A673 (cell line): Measurements from ENCODE around the gene TARBP1.

ENCODE experiments used
- EZH2 ChIP-seq: fragments of 200-600 bp; sonication (generic); IDR thresholded peaks from 2 replicates; pipeline ENCODE4 v1.6.1; 2017; ENCODE audit warnings: borderline replicate concordance, low read depth, mild to moderate bottlenecking, mixed read lengths, antibody characterized with exemption, low read length; ENCODE audit not compliant: poor library complexity, severe bottlenecking
- TF ChIP-seq, protein P1 (sequence below): fragments of 300-800, 200-600 bp; sonication (generic); conservative IDR thresholded peaks from 2 replicates; pipeline ENCODE4 v1.5.1; 2017; ENCODE audit warnings: low read depth, mild to moderate bottlenecking, antibody characterized with exemption, low read length, moderate library complexity, mixed read lengths

GRCh38 chr1:234412830-234413229 lies 66.1 kb downstream of the TARBP1 start:
- TF ChIP-seq, protein P1, sequence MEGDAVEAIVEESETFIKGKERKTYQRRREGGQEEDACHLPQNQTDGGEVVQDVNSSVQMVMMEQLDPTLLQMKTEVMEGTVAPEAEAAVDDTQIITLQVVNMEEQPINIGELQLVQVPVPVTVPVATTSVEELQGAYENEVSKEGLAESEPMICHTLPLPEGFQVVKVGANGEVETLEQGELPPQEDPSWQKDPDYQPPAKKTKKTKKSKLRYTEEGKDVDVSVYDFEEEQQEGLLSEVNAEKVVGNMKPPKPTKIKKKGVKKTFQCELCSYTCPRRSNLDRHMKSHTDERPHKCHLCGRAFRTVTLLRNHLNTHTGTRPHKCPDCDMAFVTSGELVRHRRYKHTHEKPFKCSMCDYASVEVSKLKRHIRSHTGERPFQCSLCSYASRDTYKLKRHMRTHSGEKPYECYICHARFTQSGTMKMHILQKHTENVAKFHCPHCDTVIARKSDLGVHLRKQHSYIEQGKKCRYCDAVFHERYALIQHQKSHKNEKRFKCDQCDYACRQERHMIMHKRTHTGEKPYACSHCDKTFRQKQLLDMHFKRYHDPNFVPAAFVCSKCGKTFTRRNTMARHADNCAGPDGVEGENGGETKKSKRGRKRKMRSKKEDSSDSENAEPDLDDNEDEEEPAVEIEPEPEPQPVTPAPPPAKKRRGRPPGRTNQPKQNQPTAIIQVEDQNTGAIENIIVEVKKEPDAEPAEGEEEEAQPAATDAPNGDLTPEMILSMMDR, result no peak
- no peak for TF ChIP-seq EZH2
